Stomach smooth muscle (tissue), 2 donors: ENCODE results near the gene ATG5.

Source experiments
- H3K27ac ChIP-seq: one replicate; pipeline ENCODE4 v1.7.0; 2013; ENCODE audit warnings: mild to moderate bottlenecking, low read length, inconsistent platforms
- H3K27me3 ChIP-seq, 2 donors: one replicate each; pipeline ENCODE4 v1.7.0; 2013; ENCODE audit warnings: low read length in 2 of 2; ENCODE audit not compliant: insufficient read depth in 2 of 2, control insufficient read depth in 1 of 2
- H3K36me3 ChIP-seq, 2 donors: one replicate each; pipeline ENCODE4 v1.7.0; 2013; ENCODE audit warnings: low read length in 2 of 2; ENCODE audit not compliant: control insufficient read depth in 2 of 2, insufficient read depth in 2 of 2
- H3K4me1 ChIP-seq: one replicate; pipeline ENCODE4 v1.7.0; 2013; ENCODE audit warnings: low read length; ENCODE audit not compliant: control insufficient read depth, insufficient read depth
- H3K4me3 ChIP-seq, 2 donors: one replicate each; pipeline ENCODE4 v1.7.0; 2013; ENCODE audit warnings: low read length in 2 of 2
- H3K9ac ChIP-seq, 2 donors: one replicate each; pipeline ENCODE4 v1.7.0; 2013; ENCODE audit warnings: low read length in 2 of 2, mild to moderate bottlenecking in 1 of 2
- H3K9me3 ChIP-seq, 2 donors: one replicate each; pipeline ENCODE4 v1.7.0; 2013; ENCODE audit warnings: low read length in 2 of 2; ENCODE audit not compliant: control insufficient read depth in 2 of 2
- donor health status: healthy.
- donor health status: Pancreatic carcinoma.

Gene ATG5

DNA sequence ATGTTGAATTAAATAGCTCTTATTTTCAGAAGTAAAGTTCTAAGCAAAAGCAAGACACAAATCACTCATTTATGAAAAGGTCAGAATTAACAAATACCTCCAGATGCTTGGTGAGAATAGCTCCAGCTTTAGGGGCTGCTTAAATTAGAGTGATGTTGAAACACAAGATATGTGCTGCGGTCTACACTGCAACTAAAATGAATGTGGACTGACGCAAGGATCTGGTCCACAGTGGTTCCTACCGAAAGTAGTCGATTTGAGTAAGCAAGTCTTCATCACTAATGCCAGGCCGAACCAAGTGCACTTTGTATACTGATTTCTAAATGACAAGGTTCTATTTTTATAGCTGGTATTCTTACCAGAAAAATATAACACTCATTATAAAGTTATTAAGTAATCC lies 143.1 kb downstream of the ATG5 start:
- Histone ChIP-seq H3K4me1 (no peaks in the 10 kb centered on the region), H3K9me3 (no peaks in the 10 kb centered on the region), H3K36me3 (peaks cover 0 to 8% of the 10 kb centered on the region in 2 donors), H3K27ac (no peak overlapping the region), H3K9ac (no peak overlapping the region), H3K27me3 (no peaks in the 10 kb centered on the region), H3K4me3 (no peak overlapping the region)

- Histone ChIP-seq H3K27ac (no peak overlapping the region), H3K4me1 (no peaks in the 10 kb centered on the region), H3K9ac (no peak overlapping the region), H3K4me3 (no peak overlapping the region), H3K36me3 (peaks cover 0 to 8% of the 10 kb centered on the region in 2 donors), H3K9me3 (no peaks in the 10 kb centered on the region), H3K27me3 (no peaks in the 10 kb centered on the region)
Observed at GRCh38 chr6:106181664-106182418, 143.7 kb downstream of the ATG5 start.

GRCh38 chr6:106180208-106180607 lies 145.4 kb downstream of the ATG5 start:
- Histone ChIP-seq H3K27ac (no peak overlapping the region), H3K36me3 (no peaks in the 10 kb centered on the region), H3K4me3 (no peak overlapping the region), H3K9ac (no peak overlapping the region), H3K4me1 (no peaks in the 10 kb centered on the region), H3K27me3 (no peaks in the 10 kb centered on the region), H3K9me3 (no peaks in the 10 kb centered on the region)

- no peaks in the 10 kb centered on the region for H3K27me3 ChIP-seq
- no peak overlapping the region for H3K9ac ChIP-seq
- H3K4me1 ChIP-seq, result no peaks in the 10 kb centered on the region
- H3K4me3 ChIP-seq, result no peak overlapping the region
- H3K36me3 ChIP-seq, result no peaks in the 10 kb centered on the region
- no peaks in the 10 kb centered on the region for H3K9me3 ChIP-seq
- H3K27ac ChIP-seq, result no peak overlapping the region
Observed at GRCh38 chr6:106178900-106179299, 146.7 kb downstream of the ATG5 start.

DNA sequence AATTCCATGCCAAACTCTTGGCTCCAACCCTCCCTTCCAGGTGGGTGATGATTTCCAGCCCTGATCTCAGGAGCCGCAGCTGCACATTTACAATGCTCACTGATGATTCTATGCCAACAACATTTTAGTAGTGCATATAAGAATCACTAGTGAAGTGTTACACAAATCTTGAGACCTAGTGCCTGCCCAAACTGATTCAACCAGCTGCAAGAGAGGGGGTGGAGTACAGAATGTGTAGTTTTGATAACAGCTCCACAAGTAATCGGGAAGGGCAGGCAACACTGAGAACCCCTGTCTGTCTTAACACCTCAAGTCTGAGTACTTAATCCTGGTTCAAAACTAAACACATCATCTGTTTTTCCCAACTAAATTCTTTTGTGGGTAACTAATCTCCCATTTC lies 147.8 kb downstream of the ATG5 start:
- Histone ChIP-seq H3K4me1 (no peaks in the 10 kb centered on the region), H3K36me3 (no peaks in the 10 kb centered on the region), H3K9ac (no peak overlapping the region), H3K9me3 (no peaks in the 10 kb centered on the region), H3K4me3 (no peak overlapping the region), H3K27ac (no peak overlapping the region), H3K27me3 (no peaks in the 10 kb centered on the region)

- Histone ChIP-seq H3K4me1 (no peaks in the 10 kb centered on the region), H3K9ac (no peak overlapping the region), H3K36me3 (no peaks in the 10 kb centered on the region), H3K4me3 (no peak overlapping the region), H3K27ac (no peak overlapping the region), H3K27me3 (no peaks in the 10 kb centered on the region), H3K9me3 (no peaks in the 10 kb centered on the region)
Observed at GRCh38 chr6:106173124-106173879, 152.3 kb downstream of the ATG5 start.

DNA sequence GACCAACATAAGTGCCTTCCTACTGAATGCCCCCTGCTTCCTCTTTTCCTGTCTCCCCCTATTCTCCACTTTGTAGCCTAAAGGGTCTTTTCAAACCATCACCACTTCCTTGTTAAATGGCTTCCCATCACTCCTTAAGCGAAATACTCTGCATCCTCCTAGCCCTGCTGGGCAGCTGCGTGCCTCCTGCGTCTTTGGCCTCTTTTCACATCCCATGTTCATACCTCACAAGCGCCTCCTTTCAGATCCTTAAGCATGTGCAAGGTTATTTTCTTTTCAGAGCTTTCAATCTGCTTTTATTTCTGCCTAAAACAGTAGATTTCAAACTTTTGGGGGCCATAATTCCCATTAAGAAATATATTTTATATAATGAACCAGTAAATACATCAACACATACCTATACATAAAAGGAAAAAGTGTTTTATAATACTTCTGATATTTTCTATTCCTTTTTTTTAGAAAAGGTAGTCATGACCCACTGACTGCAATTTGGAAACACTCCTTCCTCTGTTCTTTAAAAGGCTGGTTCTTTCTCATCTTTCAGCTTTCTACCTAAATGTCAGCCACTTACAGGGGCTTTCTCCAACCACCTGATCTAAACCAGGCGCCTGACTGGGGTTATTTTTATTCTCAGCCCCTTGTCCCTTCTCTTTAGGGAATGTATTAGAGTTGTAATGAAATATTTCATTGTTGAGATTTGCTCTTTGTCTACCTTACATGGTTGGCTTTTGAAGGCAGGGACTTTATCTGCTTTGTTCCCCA lies 155.3 kb downstream of the ATG5 start:
- H3K9me3 ChIP-seq, result no peaks in the 10 kb centered on the region
- no peaks in the 10 kb centered on the region for H3K27me3 ChIP-seq

DNA sequence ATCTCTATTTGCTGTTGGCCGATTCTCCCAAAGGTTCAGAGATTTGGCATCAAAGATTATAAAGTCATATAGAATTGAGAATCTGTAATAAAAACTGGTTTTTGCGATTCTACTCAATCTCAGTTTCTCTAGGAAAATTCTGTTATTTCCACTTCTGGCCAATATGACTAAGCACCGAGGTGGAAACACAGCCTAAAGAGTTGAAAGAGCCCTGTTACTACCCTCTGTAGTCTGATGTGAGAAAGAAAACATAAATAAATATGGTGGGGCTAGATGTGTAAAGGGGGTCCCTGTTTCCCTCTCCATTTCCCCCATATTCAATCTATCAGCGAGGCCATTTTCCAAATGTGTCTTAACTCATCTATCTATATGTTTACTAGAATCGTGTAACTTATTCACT lies 156.0 kb downstream of the ATG5 start:
- Histone ChIP-seq H3K27ac (no peak overlapping the region), H3K36me3 (no peaks in the 10 kb centered on the region), H3K9me3 (no peaks in the 10 kb centered on the region), H3K27me3 (no peaks in the 10 kb centered on the region), H3K4me1 (no peaks in the 10 kb centered on the region), H3K9ac (no peak overlapping the region), H3K4me3 (no peak overlapping the region)

More for the DNA sequence above, 155.3 kb downstream of the ATG5 start:
- no peaks in the 10 kb centered on the region for H3K4me1 ChIP-seq
- no peak overlapping the region for H3K4me3 ChIP-seq
- H3K36me3 ChIP-seq, result no peaks in the 10 kb centered on the region
- H3K27ac ChIP-seq, result no peak overlapping the region
- no peak overlapping the region for H3K9ac ChIP-seq

- Histone ChIP-seq H3K9ac (no peak overlapping the region), H3K36me3 (no peaks in the 10 kb centered on the region), H3K9me3 (no peaks in the 10 kb centered on the region), H3K4me1 (no peaks in the 10 kb centered on the region), H3K27me3 (no peaks in the 10 kb centered on the region), H3K4me3 (no peak overlapping the region), H3K27ac (no peak overlapping the region)
Observed at GRCh38 chr6:106168097-106168888, 157.3 kb downstream of the ATG5 start.

- H3K9me3 ChIP-seq, result no peaks in the 10 kb centered on the region
- no peak overlapping the region for H3K27ac ChIP-seq
- H3K27me3 ChIP-seq, result no peaks in the 10 kb centered on the region
- H3K9ac ChIP-seq, result no peak overlapping the region
- no peaks in the 10 kb centered on the region for H3K4me1 ChIP-seq
- H3K36me3 ChIP-seq, result no peaks in the 10 kb centered on the region
- H3K4me3 ChIP-seq, result no peak overlapping the region
Observed at GRCh38 chr6:106167096-106167814, 158.3 kb downstream of the ATG5 start.
